Measurements from ENCODE around the gene CPA1.

Gene CPA1

DNA sequence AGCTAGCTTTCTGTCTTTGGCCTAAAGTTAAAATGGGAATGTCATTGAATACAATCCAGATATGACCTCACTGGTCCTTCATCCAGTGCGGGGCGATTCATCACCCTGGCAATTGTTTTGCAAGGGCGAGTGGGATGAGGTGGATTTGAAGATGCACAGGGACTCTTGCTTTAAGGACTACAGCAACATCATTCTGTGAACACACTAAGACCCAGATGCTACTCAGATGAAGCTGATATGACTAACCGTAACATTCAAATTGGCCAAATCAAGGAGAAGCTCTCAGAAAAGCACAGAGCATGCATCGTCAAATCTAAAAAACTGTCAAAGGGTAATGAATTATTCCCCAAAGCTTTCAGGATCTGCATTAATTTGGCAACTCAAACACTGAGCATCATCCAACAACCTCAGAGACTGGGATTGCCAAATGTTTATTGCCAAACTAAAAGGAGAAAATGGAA lies 12.8 kb downstream of the CPA1 start:
- H3K36me3 ChIP-seq, result peaks cover 5% of the 10 kb centered on the region; the same call in 1 of the 2 replicates
- no peak for TF ChIP-seq CTCF (IDR thresholded peaks at IDR 0.05; ENCODE audit: low read depth, low read length)
- H3K4me3 ChIP-seq (ENCODE audit: low read depth, low read length), result no peak overlapping the region
- no peak for DNase-seq
- H3K9me3 ChIP-seq (ENCODE audit: severe bottlenecking), result no peaks in the 10 kb centered on the region
- no peaks in the 10 kb centered on the region for H3K27me3 ChIP-seq (ENCODE audit: insufficient read depth, low read depth, severe bottlenecking)
- H3K27ac ChIP-seq, result no peak overlapping the region

DNA sequence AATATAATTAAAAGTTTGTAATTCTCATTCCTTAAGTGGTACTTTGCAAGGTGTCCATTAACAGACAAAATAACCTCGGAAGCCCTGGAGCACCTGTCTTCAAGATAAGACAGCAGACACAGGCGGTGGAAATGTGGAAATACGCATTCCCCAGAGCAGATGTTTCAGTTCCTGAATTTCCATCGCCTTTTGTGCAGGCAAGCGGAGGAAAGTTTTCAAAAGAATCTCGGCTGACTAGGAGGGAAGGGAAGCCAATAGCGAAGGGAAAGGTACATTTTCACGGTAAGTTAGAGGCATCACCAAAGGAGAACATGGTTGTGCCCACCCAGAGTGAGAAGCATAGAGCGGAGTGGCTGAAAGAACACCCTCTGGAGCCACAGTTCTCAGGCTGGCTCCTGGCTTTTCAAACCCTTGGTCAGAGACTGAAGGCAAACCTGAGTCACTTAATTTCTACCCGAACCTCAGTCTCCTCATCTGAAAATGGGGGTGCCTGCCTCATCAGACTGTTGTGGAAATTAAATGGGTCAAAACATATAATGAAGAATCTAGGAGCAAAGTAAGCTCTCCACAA lies 13.6 kb downstream of the CPA1 start:
- Histone ChIP-seq H3K27ac (no peak overlapping the region), H3K36me3 (peaks cover 5% of the 10 kb centered on the region; the same call in 1 of the 2 replicates), H3K27me3 (ENCODE audit: insufficient read depth, low read depth, severe bottlenecking) (no peaks in the 10 kb centered on the region), H3K4me3 (ENCODE audit: low read depth, low read length) (no peak overlapping the region), H3K9me3 (ENCODE audit: severe bottlenecking) (no peaks in the 10 kb centered on the region)
- no peak for TF ChIP-seq CTCF (IDR thresholded peaks at IDR 0.05; ENCODE audit: low read depth, low read length)
- no peak for DNase-seq

DNA sequence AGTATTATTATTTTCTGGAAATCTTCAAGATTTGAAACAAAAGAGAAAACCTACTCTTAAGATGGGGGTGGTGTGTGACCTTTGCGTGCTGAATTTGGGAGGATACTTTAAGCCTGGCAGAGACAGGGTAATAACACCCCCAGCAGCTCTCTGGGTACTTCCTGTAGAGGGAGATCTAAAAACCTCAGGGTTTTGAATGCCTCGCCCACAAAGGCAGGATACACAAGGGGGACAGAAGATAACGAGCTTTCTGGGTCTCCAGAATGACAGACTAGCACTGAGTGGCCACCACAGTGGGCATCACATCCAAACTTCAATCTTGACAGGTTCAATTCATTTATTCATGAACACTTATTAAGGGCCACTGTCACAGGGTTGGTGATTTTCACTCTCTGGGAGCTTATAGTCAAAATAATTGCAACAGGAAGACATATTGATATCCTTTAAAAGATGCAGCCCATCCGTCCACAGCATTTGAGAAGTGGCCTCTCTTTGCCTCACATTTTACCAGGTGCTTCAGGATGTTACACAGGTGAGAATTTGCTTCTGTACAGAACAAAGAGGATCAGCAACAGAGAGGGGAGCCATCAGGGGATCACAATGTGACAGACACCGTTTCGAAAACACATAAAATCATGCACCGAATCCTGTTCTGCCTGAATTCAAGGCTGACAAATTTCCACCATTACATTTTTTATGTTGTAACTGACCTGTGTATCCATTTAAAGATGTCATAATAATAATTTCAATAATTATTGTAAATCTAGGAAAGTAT lies 14.3 kb downstream of the CPA1 start:
- peaks cover 5% of the 10 kb centered on the region; the same call in 1 of the 2 replicates for H3K36me3 ChIP-seq
- no peaks in the 10 kb centered on the region for H3K27me3 ChIP-seq (ENCODE audit: insufficient read depth, low read depth, severe bottlenecking)
- no peak for TF ChIP-seq CTCF (IDR thresholded peaks at IDR 0.05; ENCODE audit: low read depth, low read length)
- H3K4me3 ChIP-seq (ENCODE audit: low read depth, low read length), result no peak overlapping the region
- DNase-seq, result no peak
- no peaks in the 10 kb centered on the region for H3K9me3 ChIP-seq (ENCODE audit: severe bottlenecking)
- H3K27ac ChIP-seq, result no peak overlapping the region

- Histone ChIP-seq H3K36me3 (peaks cover 5% of the 10 kb centered on the region; the same call in 1 of the 2 replicates), H3K4me3 (ENCODE audit: low read depth, low read length) (no peak overlapping the region), H3K27ac (no peak overlapping the region), H3K27me3 (ENCODE audit: insufficient read depth, low read depth, severe bottlenecking) (no peaks in the 10 kb centered on the region), H3K9me3 (ENCODE audit: severe bottlenecking) (no peaks in the 10 kb centered on the region)
- no peak for TF ChIP-seq CTCF (IDR thresholded peaks at IDR 0.05; ENCODE audit: low read depth, low read length)
- DNase-seq, result no peak
These were observed 15.1 kb downstream of the CPA1 start for GRCh38 chr7:130395421-130395820.

GRCh38 chr7:130396109-130396508 lies 15.8 kb downstream of the CPA1 start:
- Histone ChIP-seq H3K27ac (no peak overlapping the region), H3K36me3 (peaks cover 5% of the 10 kb centered on the region; the same call in 1 of the 2 replicates), H3K4me3 (ENCODE audit: low read depth, low read length) (no peak overlapping the region), H3K9me3 (ENCODE audit: severe bottlenecking) (no peaks in the 10 kb centered on the region), H3K27me3 (ENCODE audit: insufficient read depth, low read depth, severe bottlenecking) (no peaks in the 10 kb centered on the region)
- no peak for DNase-seq
- no peak for TF ChIP-seq CTCF (IDR thresholded peaks at IDR 0.05; ENCODE audit: low read depth, low read length)
